GM21367 (cell line): ENCODE measurements around the gene CUBN.

Experiments used
- ATAC-seq: cut with Tn5 transposase; IDR thresholded peaks from one replicate; pipeline ENCODE4 v1.9.1; 2021; ENCODE audit not compliant: unreplicated experiment

The CUBN gene

DNA sequence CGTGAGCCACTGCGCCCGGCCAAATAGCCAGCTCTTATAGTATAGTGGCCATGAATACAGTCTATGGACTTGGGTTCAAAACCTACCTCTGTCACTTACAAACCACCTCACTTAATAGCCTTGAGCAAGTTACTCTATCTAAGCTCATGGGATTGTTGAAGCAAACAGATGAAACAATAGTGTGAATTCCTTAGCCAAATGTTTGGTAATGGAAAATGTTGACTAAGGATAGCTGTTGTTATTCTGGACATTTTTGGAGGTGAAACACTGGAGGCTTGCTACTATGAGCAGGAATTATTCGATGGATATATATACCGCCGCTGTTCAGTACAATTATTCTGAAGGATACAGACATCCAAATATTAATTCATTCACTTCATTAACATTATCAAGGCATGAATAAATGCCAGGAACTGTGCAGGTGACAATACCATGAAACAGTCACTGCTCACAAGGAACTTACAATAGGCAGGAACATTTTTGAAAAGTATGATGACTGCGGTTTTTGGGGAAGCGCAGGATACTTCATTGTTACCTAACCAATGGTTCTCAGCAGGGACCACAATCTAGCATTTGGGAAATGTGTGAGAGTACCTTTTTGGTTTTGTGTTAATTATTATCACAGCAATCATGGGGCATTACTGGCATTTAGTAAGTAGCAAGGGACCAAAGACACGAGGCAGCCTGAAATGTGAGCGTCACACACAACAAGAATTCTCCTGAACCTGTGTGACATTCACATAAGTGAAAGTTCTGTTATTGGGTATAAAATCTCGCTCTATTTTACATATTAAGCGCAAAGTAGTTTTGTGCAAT lies 55.7 kb downstream of the CUBN start:
- no peak for ATAC-seq

- no peak for ATAC-seq
Observed at GRCh38 chr10:17068953-17069352, 60.7 kb downstream of the CUBN start.

DNA sequence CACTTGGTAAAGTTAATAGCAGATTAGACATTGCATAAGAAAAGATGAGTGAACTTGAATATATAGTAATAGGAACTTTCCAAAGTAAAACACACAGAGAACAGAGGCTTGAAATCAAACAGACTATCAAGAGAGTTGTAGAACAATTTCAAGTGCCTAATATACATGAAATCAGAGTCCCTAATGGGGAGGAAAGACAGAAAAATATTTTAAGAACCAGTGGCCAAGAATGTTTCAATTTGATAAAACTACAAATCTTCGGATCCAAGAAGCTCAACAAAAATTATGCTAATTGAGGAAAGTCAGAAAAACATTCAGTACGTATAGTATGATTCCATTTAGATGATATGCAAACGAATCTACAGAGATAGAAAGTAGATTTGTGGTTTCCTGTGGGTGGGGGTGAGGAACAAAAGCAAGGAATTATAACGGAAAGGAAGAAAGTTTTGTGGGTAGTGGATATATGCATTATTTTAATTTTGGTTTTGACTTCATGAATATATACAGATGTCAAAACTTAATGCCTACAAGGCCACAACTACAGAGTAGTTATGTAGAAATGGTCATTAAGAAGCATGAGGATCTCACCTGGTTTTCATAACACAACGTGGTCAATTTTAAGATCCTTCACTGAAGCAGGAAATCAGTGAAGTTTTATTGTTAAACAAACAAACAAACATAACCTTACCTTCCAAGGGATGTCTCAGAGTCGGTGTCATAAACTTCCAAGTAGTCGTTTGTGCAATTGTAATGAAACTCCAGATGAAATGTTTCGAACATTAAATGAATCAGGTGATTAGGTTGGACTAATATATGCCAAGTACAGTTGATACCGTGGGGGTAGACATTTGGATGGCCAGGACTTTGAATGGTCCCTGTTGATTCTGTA lies 62.0 kb downstream of the CUBN start:
- no peak for ATAC-seq

GRCh38 chr10:17066807-17067206 lies 62.8 kb downstream of the CUBN start:
- no peak for ATAC-seq

DNA sequence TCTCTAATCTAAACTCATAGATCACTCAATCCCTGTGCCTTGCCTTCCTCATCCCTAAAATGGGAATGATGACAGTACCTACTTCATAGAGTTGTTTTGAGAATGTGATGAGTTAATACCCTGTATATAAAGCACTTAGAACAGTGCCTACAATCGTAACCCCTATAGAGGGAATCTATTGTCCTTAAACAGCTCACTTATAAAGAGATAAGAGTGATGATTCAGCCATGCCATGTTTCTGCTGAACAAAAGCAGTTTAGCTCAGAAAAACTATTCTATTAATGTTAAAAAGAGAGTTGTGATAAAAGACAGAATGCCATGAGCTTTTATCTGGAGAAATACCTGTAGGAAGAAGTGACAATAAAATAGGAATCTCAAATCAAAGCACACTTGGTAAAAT lies 63.6 kb downstream of the CUBN start:
- ATAC-seq = no peak

GRCh38 chr10:17065273-17065672 lies 64.3 kb downstream of the CUBN start:
- ATAC-seq = no peak

DNA sequence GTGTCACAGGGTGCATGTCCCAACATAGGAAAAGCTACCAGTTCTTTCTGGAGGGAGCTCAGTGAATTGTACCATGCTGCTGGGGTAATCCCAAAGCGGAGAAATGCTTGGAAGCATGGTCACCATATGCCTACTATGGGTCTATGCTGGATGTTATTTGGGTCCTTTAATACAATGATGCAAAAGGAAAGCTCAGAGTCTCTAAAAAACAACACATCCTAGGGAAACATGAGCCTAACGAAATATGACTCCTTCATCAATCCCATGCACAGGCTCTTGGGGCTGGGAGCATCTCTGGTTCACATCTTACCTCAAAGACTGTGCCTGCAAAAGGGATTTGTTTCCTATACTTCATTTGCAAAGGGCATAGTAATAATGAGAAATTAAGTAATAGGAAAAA lies 65.2 kb downstream of the CUBN start:
- ATAC-seq = no peak

GRCh38 chr10:17062955-17063484 lies 66.6 kb downstream of the CUBN start:
- no peak for ATAC-seq

GRCh38 chr10:17062493-17062892 lies 67.1 kb downstream of the CUBN start:
- no peak for ATAC-seq

DNA sequence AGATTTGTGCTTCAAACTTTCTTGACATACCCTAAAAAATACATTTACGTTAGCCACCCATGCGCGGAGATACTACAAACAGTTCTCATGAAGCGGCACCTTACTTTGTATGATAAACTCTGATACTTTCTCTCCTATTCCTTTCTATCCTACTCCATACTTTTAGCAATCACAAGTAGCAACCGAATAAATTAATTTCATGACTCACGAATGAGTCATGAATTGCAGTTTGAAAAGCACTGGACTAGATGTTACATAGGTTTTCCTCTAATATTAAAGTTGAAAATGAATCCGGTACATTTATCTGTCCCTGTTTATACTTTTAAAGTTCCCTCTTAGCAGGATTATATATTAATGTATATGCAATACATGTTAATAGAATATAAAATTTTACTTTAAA lies 67.6 kb downstream of the CUBN start:
- ATAC-seq = no peak

DNA sequence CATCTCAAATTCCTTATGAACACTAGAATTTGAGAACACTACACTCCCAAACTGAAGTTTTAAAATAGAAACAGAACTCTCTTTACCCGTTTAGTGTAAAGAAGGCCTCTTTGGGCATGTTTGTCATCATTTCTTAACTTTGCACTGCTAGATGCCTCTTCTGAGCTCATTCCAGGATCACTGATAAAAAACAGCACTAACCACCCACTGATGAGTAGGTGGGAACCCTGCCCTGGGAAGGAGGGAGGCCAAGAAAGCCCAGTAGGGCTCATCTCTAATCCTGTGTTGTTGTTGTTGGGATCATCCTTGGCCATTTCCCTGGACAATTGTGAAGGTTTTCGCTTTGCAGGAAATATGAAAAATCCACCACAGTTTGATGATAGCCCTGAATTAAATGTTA lies 68.2 kb downstream of the CUBN start:
- ATAC-seq = no peak

GRCh38 chr10:17060289-17060688 lies 69.3 kb downstream of the CUBN start:
- no peak for ATAC-seq

- no peak for ATAC-seq
Observed at GRCh38 chr10:17059197-17059688, 70.4 kb downstream of the CUBN start.

DNA sequence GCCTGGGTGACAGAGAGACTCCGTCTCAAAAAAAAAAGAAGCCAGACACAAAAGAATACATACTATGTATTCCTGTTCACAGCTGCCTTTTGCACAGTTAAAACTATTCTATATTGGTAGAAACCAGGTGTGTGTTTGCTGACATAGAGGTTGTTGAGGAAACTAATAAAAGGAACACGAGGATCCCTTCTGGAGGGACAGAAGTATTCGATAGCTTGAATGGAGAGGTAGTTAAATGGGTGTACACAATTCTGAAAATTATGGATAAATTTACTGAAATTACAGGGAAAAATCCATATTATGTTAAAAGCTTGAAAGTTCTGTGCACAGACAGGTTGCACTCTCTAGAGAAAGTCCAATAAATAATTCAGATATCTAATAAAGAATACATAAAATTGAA lies 71.5 kb downstream of the CUBN start:
- ATAC-seq = no peak

DNA sequence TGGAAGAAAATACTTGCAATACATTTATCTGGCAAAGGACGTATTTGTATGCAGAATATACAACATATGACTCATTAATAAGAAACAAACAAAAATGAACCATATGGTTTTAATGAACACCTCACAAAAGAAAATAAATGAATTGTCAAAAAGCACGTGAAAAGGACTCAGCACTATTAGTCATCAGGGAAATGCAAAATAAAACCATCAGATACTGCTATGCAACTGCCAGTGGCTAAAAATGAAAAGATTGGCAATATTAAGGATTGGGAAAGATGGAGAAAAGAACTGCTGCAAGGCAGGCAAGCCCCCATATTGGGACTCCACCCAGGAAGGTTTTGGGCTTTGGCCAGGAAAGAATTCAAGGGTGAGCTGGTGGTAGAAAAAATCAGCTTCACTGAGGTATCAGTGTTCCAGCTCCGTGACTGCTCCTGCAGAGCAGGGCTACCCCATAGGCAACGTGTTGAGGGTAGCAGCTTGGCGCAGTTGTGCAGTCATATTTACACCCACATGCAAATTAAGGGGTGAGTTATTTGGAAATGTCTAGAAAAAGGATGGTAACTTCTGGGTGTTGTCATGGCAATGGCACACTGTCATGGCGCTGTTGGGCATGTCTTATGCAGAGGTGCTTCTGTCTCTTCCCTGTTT lies 72.7 kb downstream of the CUBN start:
- ATAC-seq = no peak

DNA sequence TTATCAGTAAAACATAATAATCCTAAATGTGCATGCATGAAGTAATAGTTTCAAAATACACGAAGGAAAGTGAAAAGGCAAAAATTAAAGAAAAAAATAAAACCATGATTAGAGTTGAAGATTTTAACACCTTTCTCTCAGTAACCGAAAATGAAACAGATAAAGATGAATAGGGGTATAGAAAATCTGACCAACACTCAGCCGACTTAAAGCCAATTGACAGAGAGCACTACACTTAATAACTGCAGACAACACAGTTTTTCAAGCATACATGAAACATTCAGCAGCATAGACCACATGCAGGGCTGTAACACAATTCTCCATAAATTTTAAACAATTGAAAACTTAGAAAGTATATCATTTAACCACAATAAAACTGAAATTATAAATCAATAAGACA lies 76.1 kb downstream of the CUBN start:
- no peak for ATAC-seq

DNA sequence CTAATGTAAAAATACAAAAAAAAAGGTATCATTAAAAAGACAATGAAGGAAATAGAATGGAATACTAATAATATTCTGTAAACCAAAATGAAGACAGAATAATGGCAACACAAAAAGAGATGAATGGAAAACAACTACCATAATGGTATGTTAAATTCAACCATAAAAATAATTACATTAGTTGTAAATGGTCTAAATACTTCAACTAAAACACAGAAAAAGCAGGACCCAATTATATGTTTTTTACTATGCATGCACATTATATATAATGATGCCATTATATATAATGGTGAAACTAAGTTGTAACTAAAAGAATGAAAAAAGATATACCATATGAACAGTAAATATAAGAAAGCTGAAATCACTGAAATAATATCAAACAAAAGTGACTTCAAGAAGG lies 76.5 kb downstream of the CUBN start:
- ATAC-seq = no peak

- ATAC-seq = no peak
Observed at GRCh38 chr10:17051851-17052250, 77.8 kb downstream of the CUBN start.

- ATAC-seq = no peak
Observed at GRCh38 chr10:17049195-17049594, 80.4 kb downstream of the CUBN start.

- no peak for ATAC-seq
Observed at GRCh38 chr10:17047908-17048307, 81.7 kb downstream of the CUBN start.

DNA sequence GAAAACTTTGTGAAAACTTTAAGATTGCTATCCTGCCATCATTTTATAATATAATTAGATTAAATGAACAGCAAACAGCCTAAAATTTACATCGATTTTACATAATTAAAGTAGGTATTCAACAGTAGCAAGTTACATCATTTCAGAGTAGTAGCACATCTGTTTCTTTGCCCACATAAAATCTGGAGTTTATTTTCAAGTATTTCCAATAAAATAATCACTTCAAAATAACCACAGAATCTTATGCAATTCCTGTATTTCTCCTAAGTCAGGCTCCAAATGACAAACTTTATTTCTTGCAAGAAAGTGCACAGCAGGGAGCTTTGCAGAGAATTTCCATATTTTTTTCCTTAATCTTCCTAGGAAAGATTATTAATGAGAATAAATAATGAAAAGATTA lies 82.6 kb downstream of the CUBN start:
- no peak for ATAC-seq
